Endothelial cell of umbilical vein (primary cell): ENCODE data around the gene TRAK1. TPM values are rescaled to one million over a fixed set of nuclear protein-coding genes. Genes with fewer than 3 reads are reported as not detected.

Experiments used
- BruUV-seq: library from RNA; stranded (reverse); fragments of 400-500 nt; replicated peaks from 2 replicates; lab custom pipeline; 2021; lab: Mats Ljungman, UMichigan
- CTCF ChIA-PET: fragments of 300-600, 350-600 bp; sonication (Branson Sonifier 250); formaldehyde crosslinking; loops from one replicate; lab custom pipeline; 2021; ENCODE audit warnings: antibody characterized with exemption, inconsistent platforms; lab: Charles Lee
- POLR2A ChIA-PET: fragments of 300-600, 350-600 bp; sonication (Branson Sonifier 250); formaldehyde crosslinking; loops from one replicate; lab custom pipeline; 2021; ENCODE audit warnings: antibody characterized with exemption, inconsistent platforms; lab: Charles Lee
- DNase-seq: peaks from one replicate; pipeline ENCODE4 v3.0.0-alpha.2; 2011; ENCODE audit warnings: low read depth, low spot score
- FAIRE-seq: peaks from 2 replicates; lab custom pipeline; 2011; peaks lifted over from hg19 to GRCh38; lab: Jason Lieb, UNC
- H2AFZ ChIP-seq: 2 replicates; pipeline ENCODE4 v1.6.0; 2012; ENCODE audit warnings: low read depth, low read length, control low read depth, inconsistent platforms
- H3K27ac ChIP-seq: 2 replicates; pipeline ENCODE4 v1.5.1; 2011; ENCODE audit warnings: low read depth, mild to moderate bottlenecking, control low read depth, low read length, moderate library complexity; ENCODE audit not compliant: insufficient read depth
- H3K27me3 ChIP-seq, 2 experiments: 2 replicates each; pipeline versions ENCODE4 v1.6.0 to v1.6.1; 2011; ENCODE audit warnings: low read length in 2 of 2, mixed read lengths in 1 of 2; ENCODE audit not compliant: control insufficient read depth in 2 of 2, insufficient read depth in 2 of 2
- H3K36me3 ChIP-seq, 2 experiments: 2 replicates in 1 of 2; 3 replicates in 1 of 2; pipeline ENCODE4 v1.5.1; 2011; ENCODE audit warnings: low read length in 2 of 2, mild to moderate bottlenecking in 1 of 2, moderate library complexity in 1 of 2; ENCODE audit not compliant: control insufficient read depth in 2 of 2, insufficient read depth in 2 of 2; ENCODE audit errors: extremely low read depth in 1 of 2
- H3K4me1 ChIP-seq: 3 replicates; pipeline ENCODE4 v1.5.1; 2011; ENCODE audit warnings: mild to moderate bottlenecking, low read length; ENCODE audit not compliant: control insufficient read depth, insufficient read depth; ENCODE audit errors: extremely low read depth
- H3K4me2 ChIP-seq: 2 replicates; pipeline ENCODE4 v1.6.1; 2011; ENCODE audit warnings: low read length, control low read depth, mixed read lengths; ENCODE audit not compliant: insufficient read depth
- H3K4me3 ChIP-seq, 3 experiments: fragments of 200-600 bp in 1 of 3; sonication (generic), shearing (Covaris generic) in 1 of 3; replicated peaks in 1 of 3; 2 replicates each; pipeline ENCODE4 v1.5.1; 2011 to 2016; ENCODE audit warnings: control low read depth in 3 of 3, low read length in 3 of 3, mild to moderate bottlenecking in 2 of 3, inconsistent platforms in 1 of 3, low read depth in 1 of 3, moderate library complexity in 1 of 3; ENCODE audit not compliant: insufficient read depth in 1 of 3
- H3K79me2 ChIP-seq: 2 replicates; pipeline ENCODE4 v1.6.0; 2012; ENCODE audit warnings: low read length, inconsistent platforms; ENCODE audit not compliant: control insufficient read depth, insufficient read depth
- H3K9ac ChIP-seq: replicated peaks from 2 replicates; pipeline ENCODE3; 2011; ENCODE audit warnings: low read length, control low read depth; ENCODE audit not compliant: insufficient read depth; ENCODE audit errors: extremely low read depth
- H3K9me1 ChIP-seq: replicated peaks from 3 replicates; pipeline ENCODE4 v1.6.0; 2011; ENCODE audit warnings: mild to moderate bottlenecking, low read length; ENCODE audit not compliant: control insufficient read depth, insufficient read depth; ENCODE audit errors: extremely low read depth
- H3K9me3 ChIP-seq: replicated peaks from 2 replicates; pipeline ENCODE4 v1.5.1; 2012; ENCODE audit warnings: low read length, inconsistent platforms; ENCODE audit not compliant: control insufficient read depth, insufficient read depth
- H4K20me1 ChIP-seq: replicated peaks from 2 replicates; pipeline ENCODE3; 2011; ENCODE audit warnings: mild to moderate bottlenecking, low read length; ENCODE audit not compliant: control insufficient read depth, insufficient read depth; ENCODE audit errors: extremely low read depth
- CTCF ChIP-seq, 2 donors: IDR thresholded peaks; 1 replicate in 1 of 2; 2 replicates in 1 of 2; pipeline ENCODE4 v1.5.1; 2011; ENCODE audit warnings: low read length in 2 of 2, mild to moderate bottlenecking in 2 of 2, moderate library complexity in 2 of 2, control low read depth in 1 of 2, inconsistent platforms in 1 of 2, low read depth in 1 of 2; ENCODE audit not compliant: insufficient read depth in 1 of 2; ENCODE audit errors: extremely low read depth in 1 of 2
- EZH2 ChIP-seq: IDR thresholded peaks from 2 replicates; pipeline ENCODE4 v1.6.1; 2012; ENCODE audit warnings: borderline replicate concordance, low read depth, mild to moderate bottlenecking, moderate library complexity, low read length, inconsistent platforms; ENCODE audit not compliant: severe bottlenecking
- GATA2 ChIP-seq: IDR thresholded peaks from 2 replicates; pipeline ENCODE4 v1.7.0; 2011; ENCODE audit warnings: low read depth, mild to moderate bottlenecking, moderate library complexity, mixed read lengths, low read length; ENCODE audit not compliant: insufficient read length, insufficient read depth
- MYC ChIP-seq: IDR thresholded peaks from one replicate; pipeline ENCODE4 v1.6.1; 2011; ENCODE audit warnings: mild to moderate bottlenecking, low read depth, low read length
- POLR2A ChIP-seq: IDR thresholded peaks from 2 replicates; pipeline ENCODE4 v1.6.1; 2012; ENCODE audit warnings: low read depth, mild to moderate bottlenecking, control low read depth, low read length
- dilution Hi-C: fragments of 300-500 bp; cut with MboI; formaldehyde crosslinking; loops from one replicate; pipeline ENCODE4 v1.15.0; 2019; ENCODE audit warnings: low sequenced_read_pairs; ENCODE audit not compliant: extremely low pct_ligation_motif_present
- intact Hi-C: fragments of 100-400 bp; cut with micrococcal nuclease; formaldehyde crosslinking; loops from one replicate; pipeline ENCODE4 v1.10.0; 2022
- polyA plus RNA-seq, 4 experiments: library from polyadenylated mRNA; depleted of rRNA in 3 of 4; stranded (reverse) in 3 of 4; unstranded in 1 of 4; fragments of >200 nt; gene quantifications; 2 replicates each; pipeline versions ENCODE4 v1.2.1 to v1.2.3, GENCODE V29; 2011 to 2012; ENCODE audit warnings: missing spikeins in 1 of 4
- total RNA-seq: library from RNA; stranded (reverse); gene quantifications from 2 replicates; pipeline ENCODE4 v1.2.3, GENCODE V29; 2021
- TF ChIP-seq, protein P1 (sequence below): IDR thresholded peaks from 2 replicates; pipeline ENCODE4 v1.6.1; 2011; ENCODE audit not compliant: insufficient read depth, insufficient read length

Gene TRAK1
- total and polyA plus RNA-seq, 2 donors (not counting 3 experiments of a cell fraction or from before 2014, with no cell fraction given): 38.5 to 59.6 TPM

DNA sequence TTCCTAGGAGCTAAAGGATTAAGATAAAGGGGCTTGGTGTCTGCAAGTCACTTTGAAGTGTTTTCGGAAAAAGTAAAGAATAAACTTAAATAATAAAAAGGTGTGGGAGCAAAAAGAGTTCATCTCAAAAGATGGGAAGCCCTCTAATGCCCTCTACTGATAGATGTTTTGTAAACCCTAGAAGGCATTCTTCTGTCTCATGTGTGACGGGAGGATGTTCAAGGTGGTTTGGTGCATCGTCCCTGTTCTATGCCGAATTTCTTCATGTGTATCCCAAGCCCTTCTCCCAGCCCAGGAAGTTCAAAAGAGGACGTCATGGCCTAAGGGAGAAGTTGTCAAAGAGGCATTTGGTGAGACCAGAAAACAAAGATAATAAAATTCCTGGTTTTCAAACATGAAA is 137.6 kb downstream of the TRAK1 start:
- Histone ChIP-seq H3K4me1 (no peaks in the 10 kb centered on the region), H3K9me3 (no peaks in the 10 kb centered on the region), H3K4me2 (no peak overlapping the region), H3K36me3 (peaks cover 3% of the 10 kb centered on the region in 2 experiments), H3K4me3 (no peak overlapping the region), H3K9me1 (no peaks in the 10 kb centered on the region), H4K20me1 (no peaks in the 10 kb centered on the region), H3K9ac (no peak overlapping the region), H2AFZ (no peak overlapping the region), H3K27me3 (no peaks in the 10 kb centered on the region), H3K79me2 (no peaks in the 10 kb centered on the region), H3K27ac (no peak overlapping the region)
- no peak for DNase-seq
- TF ChIP-seq CTCF (IDR thresholded peaks at IDR 0.05; ENCODE audit: extremely low read depth in 1 of 2, insufficient read depth in 1 of 2, low read depth in 1 of 2, low read length in 2 of 2): peak in 1 of 2 donors; percentile 3
- TF ChIP-seq POLR2A: no peak
- no peak for TF ChIP-seq GATA2
- no peak for TF ChIP-seq MYC
- TF ChIP-seq, protein P1, sequence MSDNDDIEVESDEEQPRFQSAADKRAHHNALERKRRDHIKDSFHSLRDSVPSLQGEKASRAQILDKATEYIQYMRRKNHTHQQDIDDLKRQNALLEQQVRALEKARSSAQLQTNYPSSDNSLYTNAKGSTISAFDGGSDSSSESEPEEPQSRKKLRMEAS: no peak
- no peak for TF ChIP-seq EZH2
- CTCF ChIA-PET: interaction anchor here (1.0 to 3.1 kb wide), 9 partner anchors 30 to 318 kb away, joined by 3 to 105 read pairs (median 13); no protein-coding TSS in a partner anchor
- no peak for FAIRE-seq
- no TSS peak for BruUV-seq
- intact Hi-C loops (loop anchor here (1.0 kb wide), 1 partner anchor 334 kb away; no protein-coding TSS in a partner anchor), dilution Hi-C loops (no loop called here)
- POLR2A ChIA-PET: no interaction called here
